GM21717 (cell line): ENCODE results near the gene ATP6V1C2.

ENCODE experiments used
- ATAC-seq: cut with Tn5 transposase; IDR thresholded peaks from one replicate; pipeline ENCODE4 v1.9.1; 2021; ENCODE audit warnings: mild to moderate bottlenecking, moderate library complexity; ENCODE audit not compliant: unreplicated experiment

Gene ATP6V1C2

DNA sequence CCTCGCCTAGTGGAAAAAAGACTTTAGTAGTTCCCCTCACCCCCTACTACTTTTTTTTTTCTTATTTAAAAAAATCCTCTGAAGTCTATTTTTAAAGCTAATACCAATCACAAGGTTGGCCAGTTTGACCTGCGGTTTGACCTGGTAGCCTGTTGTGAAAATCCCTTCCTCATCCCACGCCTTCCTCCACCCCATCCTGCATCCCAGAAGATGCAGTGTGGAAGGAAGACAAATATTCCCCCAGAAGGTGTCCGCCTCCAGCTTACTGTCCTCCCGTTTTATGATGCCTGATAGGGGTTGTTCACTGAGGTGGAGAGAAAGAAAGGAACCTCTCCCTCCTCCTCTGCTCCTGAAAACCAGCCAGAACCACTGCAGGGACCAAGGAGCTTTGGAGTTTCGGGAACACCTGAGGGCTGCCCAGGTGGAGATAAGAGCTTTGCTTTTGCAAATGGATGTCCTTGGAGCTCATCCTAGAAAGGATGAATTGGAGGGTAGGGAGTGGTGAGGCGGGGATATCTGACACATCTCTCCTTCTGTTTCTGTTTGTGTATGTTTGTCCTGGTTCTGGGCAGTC, 909 bp downstream of the ATP6V1C2 start:
- ATAC-seq = no peak

DNA sequence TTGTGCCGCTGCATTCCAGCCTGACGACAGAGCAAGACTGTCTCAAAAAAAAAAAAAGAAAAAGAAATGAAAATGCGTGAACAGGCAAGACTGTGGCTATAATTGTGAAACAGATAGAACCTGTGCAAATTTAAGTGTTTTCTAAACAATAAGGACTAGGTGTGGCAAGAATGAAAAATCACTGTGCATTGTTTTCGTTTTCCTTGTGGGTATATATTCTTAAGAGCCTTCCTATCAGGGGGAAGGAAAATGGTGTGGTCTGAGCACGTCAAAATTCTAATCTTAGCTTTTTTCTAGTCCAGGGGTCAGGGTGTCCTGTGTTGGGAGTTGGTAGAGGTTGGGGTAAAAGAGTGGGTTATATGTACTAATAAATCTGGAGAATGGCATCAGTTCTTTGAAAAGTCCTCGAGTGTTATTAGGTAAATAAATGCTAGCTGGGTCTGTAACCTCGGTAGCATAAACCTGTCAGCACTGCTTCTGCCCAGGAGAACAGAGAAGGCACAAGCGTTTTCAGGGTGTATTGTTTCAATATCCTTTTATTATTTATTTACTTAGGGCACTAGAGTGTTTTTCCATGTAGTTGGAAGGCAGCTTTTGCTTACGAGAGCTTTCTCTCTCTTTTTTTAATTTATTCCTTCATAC, 11.6 kb downstream of the ATP6V1C2 start:
- no peak for ATAC-seq

DNA sequence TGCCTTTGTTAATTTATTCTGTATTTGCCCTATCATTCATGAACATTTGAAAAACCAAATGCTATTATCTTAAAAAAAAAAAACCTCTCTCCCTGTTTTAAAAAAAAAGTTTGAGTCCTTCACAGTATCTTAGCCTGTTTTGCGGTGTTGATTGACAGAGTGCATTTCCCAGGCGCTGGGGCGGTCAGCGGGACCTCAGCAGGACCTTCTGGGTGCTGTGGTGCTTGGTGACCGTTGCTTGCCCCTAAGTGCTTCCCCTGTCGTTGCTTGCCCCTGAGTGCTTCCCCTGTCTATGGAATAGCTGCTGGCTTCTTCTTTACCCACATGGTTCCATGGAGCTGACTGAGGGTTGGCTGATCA, 12.1 kb downstream of the ATP6V1C2 start:
- no peak for ATAC-seq

DNA sequence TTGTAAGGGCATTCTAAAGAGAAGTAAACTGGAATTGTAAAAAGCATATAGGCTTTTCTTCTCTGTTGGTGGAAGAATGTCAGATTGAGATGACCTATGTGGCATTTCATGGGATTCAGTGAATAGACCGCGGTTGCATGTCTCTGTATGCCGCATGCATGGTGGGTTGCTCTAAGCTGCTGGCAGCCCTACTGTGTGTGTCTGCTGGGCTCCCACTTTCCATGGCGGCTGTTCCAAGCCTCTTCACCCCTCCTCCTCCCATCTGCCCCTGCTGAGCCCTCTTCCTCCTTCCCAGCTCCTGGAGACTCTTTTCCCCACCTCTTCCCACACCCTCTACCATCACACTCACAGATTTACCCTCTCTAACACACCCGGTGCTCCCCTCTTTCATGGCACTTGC, 12.6 kb downstream of the ATP6V1C2 start:
- no peak for ATAC-seq

DNA sequence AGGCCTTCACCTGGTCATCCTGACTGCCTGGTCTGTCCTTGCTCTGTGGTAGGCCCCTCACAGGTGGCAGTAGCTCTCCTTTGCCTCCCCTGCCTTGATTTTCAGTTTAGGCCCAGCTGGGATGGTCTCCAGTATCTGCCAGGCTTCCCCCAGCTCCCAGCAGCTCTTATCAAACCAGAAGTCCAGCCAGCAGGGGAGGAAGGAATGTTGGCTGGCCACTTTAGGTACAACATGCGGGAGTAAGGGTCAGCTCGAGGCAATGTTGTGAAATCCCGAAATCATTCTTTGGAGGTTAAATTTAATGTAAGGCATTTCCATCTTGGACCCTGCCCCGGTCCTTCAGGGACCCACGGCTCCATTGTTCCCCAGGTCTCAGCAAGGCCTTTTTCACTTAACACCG, 16.8 kb downstream of the ATP6V1C2 start:
- ATAC-seq = no peak

DNA sequence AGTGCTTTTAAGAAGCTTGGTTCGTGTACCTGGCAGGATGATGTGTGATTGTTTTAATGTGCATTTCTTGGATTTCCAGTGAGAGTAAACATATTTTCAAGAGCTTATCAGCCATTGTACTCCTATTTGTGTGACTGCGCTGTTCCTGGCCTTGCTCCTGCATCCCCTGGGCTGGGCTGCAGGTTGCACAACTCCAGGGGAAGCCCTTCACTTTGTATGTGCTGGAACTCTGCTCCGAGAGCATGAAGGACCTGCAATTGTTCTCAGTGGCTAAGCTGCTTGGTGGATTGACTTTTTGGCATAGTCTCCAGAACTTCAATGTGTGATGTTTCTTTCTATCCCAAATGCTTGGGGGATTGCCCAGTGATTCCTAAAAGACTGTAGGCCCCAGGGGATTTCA, 18.8 kb downstream of the ATP6V1C2 start:
- no peak for ATAC-seq

DNA sequence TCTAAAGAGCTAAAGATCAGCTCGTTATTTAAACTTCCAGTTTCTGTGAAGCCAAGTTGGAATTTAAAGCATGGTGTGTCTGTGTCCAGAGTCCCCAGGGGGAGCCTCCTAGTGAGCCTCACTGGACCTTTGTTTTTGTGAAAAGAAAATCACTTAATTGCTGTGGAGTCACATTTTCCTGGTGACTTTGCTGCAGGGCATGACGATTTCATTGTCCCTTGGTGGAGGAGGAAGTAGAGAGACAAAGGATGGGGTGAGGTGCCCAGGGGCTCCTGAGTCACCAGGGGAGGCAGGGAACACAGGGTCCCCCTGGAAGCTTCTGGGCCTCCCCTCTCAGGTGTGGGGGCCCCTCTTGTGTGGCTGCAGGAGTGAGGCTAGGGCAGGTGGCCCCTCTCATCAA, 19.7 kb downstream of the ATP6V1C2 start:
- ATAC-seq = no peak

DNA sequence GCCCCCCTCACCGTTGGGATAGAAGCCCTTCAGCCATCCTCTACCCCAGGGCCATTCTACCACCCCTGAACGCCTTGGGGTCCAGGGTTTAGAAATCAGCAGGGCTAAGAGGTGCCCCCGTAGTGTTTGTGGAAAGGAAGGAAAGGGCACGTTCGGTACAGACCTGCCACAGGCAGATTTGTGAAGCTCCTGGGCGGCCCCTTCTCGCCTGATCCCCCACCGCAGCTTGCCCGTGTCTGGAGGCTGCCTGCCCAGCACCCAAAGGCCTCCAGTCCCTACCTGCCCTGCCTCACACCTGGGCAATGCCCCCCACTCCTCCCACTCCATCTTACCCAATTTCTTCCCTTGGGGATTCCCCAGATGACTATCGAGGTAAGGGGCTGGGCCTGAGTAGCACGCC, 21.2 kb downstream of the ATP6V1C2 start:
- no peak for ATAC-seq

DNA sequence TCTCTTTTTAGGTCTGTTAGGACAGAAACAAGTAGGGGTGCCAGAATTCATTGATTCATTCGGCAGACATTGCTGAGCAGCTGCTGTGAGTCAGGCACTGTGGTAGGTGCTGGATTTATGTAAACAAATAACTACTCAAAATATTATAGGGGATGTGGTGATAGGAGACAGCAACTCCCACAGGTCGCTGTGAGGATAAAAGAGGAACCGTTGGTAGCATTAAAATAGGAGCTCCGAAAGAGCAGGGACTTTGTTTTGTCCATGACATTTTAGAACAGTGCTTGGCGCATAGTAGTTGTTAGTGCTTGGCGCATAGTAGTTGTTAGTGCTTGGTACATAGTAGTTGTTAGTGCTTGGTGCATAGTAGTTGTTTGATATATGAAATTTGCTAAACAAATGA, 29.2 kb downstream of the ATP6V1C2 start:
- ATAC-seq = no peak

DNA sequence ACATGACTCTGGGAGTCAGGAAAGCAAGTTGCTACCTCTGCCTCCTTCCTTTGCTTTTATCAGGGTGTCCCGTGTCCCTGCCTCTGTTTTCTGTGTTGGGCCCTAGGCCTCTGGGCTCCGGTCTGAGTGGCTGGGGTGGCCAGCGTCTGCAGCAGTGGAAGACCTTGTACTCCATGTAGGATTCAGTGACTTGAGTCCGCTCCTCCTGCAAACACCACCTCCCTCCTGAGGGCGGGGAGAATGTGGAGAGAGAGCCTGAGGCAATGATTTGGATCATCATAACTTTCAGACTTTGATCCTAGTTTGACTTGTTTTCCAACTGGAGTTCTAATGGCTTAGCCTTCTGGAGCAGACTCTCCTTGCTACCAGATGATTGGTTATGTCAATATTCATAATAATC, 30.8 kb downstream of the ATP6V1C2 start:
- ATAC-seq = no peak

DNA sequence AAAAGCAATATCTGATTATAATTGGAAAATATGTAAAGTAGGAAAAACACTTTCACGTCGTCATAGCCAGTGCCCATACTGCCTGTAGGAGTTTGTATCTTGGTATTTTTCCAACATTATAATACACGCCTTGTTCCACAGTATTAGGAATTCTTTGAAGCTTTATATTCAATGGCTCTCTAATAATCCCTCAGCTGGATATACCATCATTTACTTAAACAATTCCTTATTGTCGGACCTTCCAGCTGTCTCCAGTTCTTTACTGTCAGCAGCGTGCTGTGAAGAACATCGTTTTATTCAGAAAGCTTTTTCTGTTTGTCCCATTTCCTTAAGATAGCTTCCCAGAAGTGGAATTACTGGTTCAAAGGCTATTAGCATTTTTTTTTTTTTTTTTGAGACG, 31.7 kb downstream of the ATP6V1C2 start:
- ATAC-seq = no peak

DNA sequence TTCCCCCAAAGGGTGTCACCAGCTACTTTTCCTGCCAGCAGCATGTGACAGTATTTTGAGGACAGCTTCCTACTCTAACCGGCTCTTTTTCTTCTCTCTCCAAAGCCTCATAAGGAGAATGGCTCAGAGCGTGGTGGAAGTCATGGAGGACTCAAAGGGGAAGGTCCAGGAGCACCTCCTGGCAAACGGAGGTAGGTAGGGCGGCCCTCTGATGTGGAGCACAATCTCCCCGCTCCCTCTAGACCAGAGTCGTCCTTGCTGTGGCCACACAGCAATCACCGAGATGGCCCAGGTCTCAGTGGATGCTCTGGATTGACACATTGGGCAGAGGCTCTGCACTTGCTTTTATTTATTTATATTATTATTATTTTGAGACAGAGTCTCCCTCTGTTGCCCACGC, 32.4 kb downstream of the ATP6V1C2 start:
- ATAC-seq = no peak

DNA sequence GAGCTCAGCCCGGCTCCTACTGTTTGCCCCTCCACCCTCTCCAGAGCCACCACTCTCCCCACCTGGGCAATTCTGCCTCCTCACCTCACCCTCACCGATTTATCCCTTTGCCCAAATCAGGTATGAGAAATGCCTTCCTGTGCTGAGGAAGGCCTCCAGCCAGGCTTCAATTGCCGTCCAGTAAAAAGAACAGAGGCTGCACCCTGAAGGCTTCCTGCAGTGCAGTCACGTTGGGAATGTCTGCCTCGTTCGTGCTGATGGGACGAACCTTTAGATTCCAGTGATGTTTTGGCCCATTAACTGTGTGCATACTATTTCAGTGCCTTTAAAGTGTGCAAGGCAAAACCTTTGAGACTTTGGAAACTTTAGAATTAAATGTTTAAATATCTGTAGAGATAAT, 34.2 kb downstream of the ATP6V1C2 start:
- no peak for ATAC-seq

DNA sequence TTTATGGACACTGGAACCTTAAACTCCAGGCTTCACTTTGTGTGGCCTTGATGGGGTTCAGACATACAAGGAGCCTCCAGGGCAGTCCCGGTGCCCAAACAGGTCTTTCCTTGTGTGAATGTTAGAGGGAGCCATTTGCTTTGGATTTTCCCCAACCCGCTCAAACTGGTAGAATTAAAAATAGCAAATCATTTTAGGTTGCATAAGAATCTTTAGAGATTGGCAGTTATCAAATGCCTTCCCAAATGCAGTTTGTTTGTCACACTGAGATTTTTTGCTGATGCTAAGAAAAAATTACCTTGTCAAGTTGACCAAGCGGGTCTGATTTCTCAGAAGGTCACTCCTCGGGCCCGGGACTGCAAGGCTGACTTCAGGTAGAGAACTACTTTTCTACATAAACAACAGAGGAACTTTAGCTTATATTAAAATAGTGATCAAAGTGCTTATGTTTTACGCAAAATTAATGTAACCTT, 36.4 kb downstream of the ATP6V1C2 start:
- no peak for ATAC-seq

DNA sequence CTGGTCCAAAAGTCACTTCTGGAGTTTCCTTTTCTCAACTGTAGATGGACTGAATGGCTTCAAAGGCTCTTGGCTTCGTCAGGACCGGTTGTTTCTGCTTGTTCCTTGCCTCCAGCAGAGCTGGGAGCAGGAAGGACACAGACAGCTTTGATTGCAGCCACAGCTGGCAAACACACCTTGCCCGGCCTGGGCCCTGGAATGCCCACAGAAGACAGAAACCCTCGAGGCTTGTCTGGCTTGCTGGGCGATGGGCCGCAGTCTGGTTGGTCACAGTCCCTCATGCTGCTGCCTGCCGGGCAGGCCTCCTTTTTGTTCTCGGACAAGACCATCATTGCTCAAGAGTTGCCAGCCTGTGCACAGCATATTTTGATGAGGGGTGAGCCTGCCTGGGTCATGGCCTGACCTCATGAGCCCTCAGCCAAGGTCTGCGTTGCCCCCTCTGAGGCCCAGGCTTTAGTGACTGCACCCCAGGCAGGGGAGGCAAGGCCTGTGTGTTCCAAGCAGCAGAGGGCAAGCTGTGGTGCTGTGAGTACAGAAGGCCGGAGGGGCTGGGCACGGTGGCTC, 37.8 kb downstream of the ATP6V1C2 start:
- ATAC-seq = no peak

DNA sequence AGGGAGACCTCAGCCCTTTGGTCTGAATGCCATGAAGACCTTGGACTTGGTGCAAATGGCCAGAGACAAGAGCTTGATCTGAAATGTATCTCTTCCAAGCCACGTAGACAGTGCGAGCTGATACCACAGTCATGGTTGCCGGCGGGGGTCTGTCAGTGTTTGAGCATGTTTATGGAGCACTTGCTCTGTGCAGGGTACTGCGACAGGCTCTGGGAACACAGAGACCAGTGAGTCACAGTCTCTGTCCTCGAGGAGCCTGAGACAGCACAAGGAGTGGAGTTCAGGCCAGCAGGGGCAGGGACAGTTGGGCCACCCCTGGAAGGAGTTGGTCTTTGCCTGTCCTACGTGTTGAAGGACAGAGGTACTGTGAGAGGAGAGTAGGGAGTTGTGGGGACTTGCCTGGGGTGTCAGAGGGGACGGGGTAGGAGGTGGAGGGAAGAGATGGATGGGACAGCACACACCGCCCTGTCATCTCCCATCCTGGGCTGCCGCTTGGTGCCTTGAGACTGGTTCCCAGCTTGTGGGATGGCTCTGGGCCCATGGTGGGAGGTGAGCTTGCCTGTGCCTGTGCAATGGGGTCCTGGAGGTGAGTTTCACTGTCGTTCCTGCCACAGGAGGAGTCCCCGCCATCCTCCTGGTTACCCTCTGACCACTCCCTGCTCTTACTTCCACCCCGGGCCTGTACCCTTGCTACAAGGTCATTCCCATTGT, 39.5 kb downstream of the ATP6V1C2 start:
- ATAC-seq = no peak

DNA sequence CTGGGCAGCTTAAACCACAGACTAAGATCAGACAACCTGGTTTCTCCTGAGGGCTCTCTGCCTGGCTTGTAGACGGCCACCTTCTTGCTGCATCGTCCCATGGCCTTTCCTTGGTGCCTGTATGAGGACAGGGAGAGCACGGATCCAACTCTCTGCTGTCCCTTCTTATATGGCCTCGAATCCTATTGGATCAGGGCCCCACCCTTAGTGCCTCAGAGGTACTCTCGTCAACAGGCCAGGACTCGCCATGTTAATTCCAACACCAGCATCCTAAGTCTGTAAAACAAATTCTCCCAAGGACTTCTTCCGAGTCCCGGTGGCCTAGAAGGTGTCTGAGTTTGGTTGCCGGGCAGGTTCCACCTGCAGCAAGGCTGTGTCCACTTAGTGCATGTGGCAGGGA, 40.2 kb downstream of the ATP6V1C2 start:
- no peak for ATAC-seq

DNA sequence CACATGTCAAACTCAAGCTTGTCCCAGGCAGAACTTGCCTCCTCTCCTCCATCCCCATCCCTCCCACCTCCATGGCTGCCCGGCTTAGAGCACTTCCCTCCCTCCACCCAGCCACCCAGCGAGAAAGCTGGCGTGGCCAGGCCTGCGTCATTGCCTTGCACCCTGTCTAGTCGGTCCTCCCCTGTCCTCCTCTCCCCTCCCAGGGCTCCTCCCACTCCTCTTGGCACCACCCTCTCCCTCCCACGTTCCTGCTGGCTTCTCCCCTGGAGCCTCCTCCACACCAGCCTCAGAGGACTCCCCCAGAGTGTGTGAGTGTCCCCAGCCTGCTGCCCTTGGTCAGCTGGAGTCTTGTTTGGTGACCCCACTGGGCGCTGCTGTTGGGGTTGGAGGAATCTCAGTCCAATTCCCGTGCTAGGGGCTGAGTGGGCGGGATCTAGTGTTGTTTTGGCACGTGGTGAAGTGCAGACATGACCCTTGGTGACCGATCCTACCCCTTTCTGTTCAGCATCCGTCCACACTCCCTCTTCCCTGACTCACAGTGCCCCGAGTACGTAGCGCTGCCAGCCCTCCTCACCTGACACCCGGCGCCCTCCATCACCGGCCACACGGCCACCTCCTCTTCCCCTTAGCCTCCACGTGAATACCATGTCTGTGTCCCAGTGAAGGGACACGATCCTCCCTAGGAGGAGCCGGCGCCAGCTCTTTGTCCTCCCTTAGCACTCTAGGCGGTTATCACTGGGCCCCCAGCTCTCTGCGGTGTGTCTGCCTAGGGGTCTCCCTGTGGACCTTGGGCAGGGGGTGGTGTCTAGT, 41.4 kb downstream of the ATP6V1C2 start:
- no peak for ATAC-seq

DNA sequence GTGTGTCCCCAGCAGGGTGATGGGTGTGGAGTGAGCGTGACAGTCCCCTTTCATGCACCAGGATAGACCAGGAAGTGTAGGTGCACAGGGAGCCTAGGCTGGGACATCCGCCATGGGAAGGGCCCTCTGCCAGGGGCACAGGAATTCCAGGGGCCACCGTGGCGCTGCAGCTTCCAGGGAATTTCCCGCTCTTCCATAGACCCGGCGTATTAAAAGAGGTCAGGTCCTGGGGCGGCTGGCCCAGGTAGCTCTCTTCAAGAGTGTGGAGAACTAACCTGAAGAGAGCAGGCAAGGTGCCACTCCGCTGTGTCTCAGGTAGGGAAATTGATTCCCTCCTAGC, 42.0 kb downstream of the ATP6V1C2 start:
- ATAC-seq = no peak

DNA sequence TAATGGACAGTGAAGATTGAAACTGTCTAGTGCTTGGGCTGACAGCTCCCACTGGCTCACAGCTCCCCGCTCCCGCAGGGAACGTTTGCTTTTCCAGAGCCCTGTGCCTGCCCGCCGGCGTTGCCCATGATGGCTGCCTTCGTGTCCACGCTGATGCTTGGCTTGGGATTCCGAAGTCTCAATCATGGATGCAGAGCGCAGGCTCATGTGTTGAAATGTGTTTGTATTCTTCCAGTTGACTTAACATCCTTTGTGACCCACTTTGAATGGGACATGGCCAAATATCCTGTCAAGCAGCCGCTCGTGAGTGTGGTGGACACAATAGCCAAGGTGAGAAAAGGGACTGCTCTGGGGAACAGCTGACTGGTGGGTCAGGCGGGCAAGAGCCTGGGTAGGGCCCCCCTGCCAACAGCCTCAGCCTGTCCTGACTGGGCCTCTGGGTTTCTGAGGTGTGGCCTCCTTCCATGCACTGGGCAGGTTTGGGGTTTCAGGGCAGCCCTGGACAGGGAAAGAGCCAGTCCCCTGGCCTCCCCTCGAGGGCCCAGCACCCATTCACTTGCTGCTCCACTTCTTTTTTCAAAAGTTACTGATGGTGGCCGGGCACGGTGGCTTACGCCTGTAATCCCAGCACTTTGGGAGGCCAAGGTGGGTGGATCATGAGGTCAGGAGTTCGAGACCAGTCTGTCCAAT, 42.8 kb downstream of the ATP6V1C2 start:
- ATAC-seq = no peak

DNA sequence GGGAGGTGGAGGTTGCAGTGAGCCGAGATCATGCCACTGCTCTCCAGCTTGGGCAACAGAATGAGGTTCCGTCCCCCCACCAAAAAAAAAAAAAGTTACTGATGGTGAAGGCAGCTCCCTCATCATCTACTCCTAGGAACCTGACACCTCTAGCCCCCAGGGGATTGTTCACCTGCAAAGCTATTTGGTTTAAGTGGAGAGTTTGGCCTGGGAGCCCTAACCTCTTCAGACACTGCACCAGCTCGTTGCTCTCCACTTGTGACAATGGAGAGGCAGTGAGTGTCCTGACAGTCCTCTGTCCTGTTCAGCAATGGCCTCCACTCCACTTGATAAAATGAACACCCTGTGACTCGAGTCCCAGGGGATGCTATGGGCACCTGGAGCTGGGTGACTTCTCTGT, 43.5 kb downstream of the ATP6V1C2 start:
- ATAC-seq = no peak
